Measurements from ENCODE around the gene MCRIP2.

DNA sequence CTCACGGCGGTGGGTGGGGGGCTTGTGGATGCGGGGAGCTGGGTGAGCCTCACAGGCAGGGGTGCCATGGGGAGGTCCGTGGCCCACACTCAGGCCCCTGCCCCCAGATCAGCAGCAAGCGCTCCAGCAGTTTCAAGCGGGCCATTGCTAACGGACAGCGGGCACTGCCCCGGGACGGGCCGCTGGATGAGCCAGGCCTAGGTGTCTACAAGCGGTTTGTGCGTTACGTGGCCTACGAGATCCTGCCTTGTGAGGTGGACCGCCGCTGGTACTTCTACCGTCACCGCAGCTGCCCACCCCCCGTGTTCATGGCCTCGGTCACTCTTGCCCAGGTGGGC is 34.9 kb downstream of the MCRIP2 start:
- TF ChIP-seq, protein P1, sequence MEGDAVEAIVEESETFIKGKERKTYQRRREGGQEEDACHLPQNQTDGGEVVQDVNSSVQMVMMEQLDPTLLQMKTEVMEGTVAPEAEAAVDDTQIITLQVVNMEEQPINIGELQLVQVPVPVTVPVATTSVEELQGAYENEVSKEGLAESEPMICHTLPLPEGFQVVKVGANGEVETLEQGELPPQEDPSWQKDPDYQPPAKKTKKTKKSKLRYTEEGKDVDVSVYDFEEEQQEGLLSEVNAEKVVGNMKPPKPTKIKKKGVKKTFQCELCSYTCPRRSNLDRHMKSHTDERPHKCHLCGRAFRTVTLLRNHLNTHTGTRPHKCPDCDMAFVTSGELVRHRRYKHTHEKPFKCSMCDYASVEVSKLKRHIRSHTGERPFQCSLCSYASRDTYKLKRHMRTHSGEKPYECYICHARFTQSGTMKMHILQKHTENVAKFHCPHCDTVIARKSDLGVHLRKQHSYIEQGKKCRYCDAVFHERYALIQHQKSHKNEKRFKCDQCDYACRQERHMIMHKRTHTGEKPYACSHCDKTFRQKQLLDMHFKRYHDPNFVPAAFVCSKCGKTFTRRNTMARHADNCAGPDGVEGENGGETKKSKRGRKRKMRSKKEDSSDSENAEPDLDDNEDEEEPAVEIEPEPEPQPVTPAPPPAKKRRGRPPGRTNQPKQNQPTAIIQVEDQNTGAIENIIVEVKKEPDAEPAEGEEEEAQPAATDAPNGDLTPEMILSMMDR (IDR thresholded peaks at IDR 0.05) = no peak
- TF ChIP-seq POLR2A (IDR thresholded peaks at IDR 0.05) = no peak
